ENCODE measurements around the gene SH3RF3.

SH3RF3 gene

DNA sequence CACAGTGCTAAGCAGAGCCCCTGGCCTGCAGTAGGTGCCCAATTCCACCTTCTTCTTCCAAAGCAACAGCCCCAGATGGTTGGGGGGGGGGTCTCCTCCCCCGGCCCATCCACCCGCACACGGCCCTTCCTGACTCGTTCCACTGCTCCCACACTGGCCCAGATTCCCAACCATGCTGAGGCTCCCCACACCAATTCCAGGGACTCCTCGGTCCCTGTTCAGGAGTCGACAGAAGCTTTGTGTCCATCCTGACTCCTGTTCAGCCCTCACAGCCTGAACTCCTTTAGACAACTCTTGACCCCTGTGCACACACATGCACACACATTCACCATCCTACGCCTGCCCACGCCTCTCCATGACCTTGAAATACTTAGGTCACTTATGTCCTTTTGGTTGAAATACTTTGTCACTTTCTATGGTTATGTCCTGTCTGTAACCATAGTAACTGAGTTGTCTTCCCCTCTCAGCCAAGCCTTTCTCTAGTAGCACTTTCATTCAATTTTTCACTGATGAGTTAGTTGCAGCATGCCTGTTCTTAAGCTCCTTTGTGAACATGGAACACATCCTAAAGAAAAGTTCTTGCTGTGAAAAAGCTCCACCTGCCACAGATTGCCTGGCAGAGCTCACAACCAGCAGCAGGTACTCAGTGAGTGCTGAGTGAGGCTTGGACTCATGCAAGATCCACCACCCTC lies 258.9 kb downstream of the SH3RF3 start:
- no peak for DNase-seq (ENCODE audit: low read depth)
- H3K4me3 ChIP-seq (ENCODE audit: low read depth, low read length): no peak overlapping the region
- TF ChIP-seq, protein P1, sequence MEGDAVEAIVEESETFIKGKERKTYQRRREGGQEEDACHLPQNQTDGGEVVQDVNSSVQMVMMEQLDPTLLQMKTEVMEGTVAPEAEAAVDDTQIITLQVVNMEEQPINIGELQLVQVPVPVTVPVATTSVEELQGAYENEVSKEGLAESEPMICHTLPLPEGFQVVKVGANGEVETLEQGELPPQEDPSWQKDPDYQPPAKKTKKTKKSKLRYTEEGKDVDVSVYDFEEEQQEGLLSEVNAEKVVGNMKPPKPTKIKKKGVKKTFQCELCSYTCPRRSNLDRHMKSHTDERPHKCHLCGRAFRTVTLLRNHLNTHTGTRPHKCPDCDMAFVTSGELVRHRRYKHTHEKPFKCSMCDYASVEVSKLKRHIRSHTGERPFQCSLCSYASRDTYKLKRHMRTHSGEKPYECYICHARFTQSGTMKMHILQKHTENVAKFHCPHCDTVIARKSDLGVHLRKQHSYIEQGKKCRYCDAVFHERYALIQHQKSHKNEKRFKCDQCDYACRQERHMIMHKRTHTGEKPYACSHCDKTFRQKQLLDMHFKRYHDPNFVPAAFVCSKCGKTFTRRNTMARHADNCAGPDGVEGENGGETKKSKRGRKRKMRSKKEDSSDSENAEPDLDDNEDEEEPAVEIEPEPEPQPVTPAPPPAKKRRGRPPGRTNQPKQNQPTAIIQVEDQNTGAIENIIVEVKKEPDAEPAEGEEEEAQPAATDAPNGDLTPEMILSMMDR (IDR thresholded peaks at IDR 0.05; ENCODE audit: control insufficient read depth, extremely low read depth, insufficient read depth): no peak

DNA sequence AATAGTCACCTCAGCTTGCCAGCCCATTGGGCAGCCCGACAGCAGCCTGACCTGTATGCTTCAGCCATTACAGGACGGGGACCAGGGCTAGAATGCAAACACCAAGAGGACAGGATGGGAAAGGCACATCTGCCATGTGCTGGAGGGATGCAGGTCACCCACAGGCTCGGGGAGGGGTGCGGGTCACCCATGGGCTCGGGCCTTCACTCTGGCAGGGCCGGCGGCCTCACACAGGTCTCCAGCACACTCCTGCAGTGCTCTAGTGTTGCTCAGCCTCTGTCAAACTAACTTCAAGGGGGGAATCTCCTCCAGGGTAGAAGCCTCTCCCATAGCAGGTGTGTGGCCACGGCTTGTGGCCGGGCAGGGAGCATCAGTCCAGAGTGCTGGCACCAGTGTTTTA lies 262.2 kb downstream of the SH3RF3 start:
- no peak overlapping the region for H3K4me3 ChIP-seq (ENCODE audit: low read depth, low read length)
- no peak for DNase-seq (ENCODE audit: low read depth)
- TF ChIP-seq, protein P1 (IDR thresholded peaks at IDR 0.05; ENCODE audit: control insufficient read depth, extremely low read depth, insufficient read depth): no peak

DNA sequence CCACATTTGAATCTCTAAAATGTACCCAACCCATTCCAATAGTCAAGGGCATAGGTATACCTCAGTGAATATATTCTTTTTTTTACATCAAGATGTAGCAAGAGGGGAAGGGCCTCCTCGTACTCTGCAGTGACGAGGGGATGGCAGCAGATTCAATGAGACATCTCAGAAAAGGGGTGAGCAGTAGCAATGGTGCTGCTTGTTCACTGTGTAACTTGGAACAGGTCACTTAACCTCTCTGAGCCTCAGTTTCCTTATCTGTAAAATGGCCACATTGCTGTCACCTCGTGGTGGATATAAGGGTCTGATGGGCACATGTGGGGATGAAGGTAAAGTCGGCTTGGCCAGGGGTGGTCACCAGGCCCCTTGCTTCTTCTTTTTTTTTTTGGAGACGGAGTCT lies 263.1 kb downstream of the SH3RF3 start:
- DNase-seq (ENCODE audit: low read depth): no peak
- TF ChIP-seq, protein P1 (IDR thresholded peaks at IDR 0.05; ENCODE audit: control insufficient read depth, extremely low read depth, insufficient read depth): no peak
- no peak overlapping the region for H3K4me3 ChIP-seq (ENCODE audit: low read depth, low read length)

DNA sequence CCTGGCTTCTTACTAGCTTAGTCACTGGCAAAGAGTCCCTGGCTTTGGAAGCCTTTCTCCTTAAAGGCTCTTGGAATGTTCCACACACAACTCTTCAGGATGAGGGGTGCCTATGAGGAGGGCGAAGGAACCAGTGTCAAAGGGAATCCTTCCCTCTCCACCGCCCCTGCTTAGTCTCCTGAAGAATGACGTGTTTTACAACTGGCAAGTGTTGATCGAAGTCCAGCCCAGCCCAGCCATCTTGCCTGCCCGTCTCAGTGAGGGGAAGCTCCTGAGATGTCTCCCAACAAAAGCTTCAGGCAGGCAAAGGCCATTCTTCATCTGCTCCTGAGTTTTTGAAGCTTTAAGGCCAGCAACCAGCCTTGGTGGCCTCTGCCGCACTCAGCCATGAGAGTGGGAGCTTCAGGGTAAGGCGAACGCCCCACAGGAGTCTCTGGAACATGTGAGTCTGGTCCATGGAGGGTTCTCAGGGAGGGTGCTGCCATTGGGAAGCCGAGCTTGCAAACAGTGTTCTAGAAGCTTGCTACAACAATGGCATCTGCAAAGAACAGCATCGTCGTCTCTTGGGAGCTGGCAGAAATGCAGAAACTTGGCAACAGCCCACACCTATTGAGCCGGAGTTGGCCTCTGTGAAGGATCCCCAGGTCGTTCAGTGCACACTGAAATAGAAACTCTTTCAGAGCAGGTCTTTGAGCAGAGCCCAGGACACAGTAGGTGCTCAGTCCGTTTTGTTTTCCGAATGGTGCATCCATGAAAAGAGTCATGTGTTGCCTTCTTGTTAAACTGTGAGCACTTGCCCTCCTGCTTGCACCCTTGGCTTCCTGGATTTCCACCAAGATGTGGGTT lies 264.0 kb downstream of the SH3RF3 start:
- no peak for DNase-seq (ENCODE audit: low read depth)
- TF ChIP-seq, protein P1 (IDR thresholded peaks at IDR 0.05; ENCODE audit: control insufficient read depth, extremely low read depth, insufficient read depth): no peak
- H3K4me3 ChIP-seq (ENCODE audit: low read depth, low read length): no peak overlapping the region

DNA sequence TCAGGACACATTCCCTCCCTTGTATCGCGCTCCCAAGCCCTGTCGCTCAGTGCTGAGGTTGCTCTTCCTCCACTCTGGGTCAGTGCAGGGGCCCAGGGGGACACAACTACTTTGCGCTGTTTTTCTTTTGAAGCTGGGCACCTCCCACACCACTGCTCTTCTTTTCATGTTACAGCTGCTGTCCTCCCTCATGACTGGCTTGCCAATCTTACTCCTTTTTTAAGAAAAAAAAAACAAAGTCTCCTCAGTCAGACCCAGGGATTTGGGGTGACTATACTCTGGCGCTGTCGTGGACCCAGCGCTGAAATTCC lies 264.6 kb downstream of the SH3RF3 start:
- TF ChIP-seq, protein P1 (IDR thresholded peaks at IDR 0.05; ENCODE audit: control insufficient read depth, extremely low read depth, insufficient read depth): no peak
- H3K4me3 ChIP-seq (ENCODE audit: low read depth, low read length): no peak overlapping the region
- no peak for DNase-seq (ENCODE audit: low read depth)

DNA sequence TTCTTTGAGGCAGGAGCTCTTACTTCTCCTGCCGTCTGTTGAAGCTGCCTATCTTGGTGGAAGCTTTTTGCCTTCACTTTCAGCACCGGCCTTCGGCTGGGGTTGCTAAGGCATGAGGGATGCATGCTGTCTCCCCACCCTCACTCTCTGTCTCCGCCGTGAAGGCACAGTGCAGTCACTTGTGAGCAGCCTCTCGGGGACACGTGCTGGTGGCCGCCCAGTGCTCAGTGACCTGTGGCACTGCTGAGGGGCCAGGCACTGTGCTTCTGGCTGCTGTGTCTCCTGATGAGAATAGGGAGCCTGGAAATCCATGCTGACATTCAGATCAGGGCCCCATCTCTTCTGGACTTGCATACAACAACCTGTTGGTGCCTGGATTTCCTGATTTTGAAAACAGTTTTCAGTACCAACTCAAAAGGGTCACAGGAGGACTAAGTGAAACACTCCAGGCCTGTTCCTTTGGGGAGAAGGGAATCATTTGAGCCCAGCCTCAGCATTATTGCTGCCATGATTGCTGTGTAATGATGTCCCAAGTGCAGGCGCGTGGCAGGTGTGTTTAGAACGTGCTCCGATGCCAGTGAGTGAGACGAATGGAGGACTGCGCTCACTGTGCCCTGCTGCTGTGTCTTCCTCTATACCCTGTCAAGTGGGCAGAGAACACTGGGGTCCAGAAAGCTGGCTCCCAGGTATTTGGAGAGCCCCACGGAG lies 266.6 kb downstream of the SH3RF3 start:
- no peak overlapping the region for H3K4me3 ChIP-seq (ENCODE audit: low read depth, low read length)
- DNase-seq (ENCODE audit: low read depth): no peak
- TF ChIP-seq, protein P1 (IDR thresholded peaks at IDR 0.05; ENCODE audit: control insufficient read depth, extremely low read depth, insufficient read depth): no peak
